ENCODE results near the gene PKP3.
"Not testable (repeated sequence)": the region's sequence is repeated elsewhere in the genome, so short reads cannot be mapped to it uniquely, and the experiment has no call there.

The PKP3 gene

DNA sequence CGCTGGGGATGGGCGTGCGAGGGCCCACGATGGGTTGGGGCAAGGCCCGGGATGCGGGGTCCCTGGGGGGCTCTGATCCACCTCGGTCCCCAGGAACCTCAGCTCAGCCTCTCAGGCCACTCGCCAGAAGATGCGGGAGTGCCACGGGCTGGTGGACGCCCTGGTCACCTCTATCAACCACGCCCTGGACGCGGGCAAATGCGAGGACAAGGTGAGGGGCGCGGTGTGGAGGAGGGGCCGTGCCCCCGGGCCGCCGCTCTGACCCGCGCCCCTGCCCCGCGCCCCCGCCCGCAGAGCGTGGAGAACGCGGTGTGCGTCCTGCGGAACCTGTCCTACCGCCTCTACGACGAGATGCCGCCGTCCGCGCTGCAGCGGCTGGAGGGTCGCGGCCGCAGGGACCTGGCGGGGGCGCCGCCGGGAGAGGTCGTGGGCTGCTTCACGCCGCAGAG is 6.3 kb downstream of the PKP3 start:
- H3K4me1 ChIP-seq (ENCODE audit: control insufficient read depth, insufficient read depth, low read length): peaks cover 15% of the 10 kb centered on the region
- no peaks in the 10 kb centered on the region for H3K36me3 ChIP-seq (ENCODE audit: control insufficient read depth in 2 of 2, insufficient read depth in 2 of 2, low read length in 2 of 2)
- H3K9me3 ChIP-seq (ENCODE audit: control insufficient read depth in 2 of 2, low read length in 2 of 2): no peaks in the 10 kb centered on the region
- H3K27me3 ChIP-seq (ENCODE audit: control insufficient read depth in 1 of 2, insufficient read depth in 2 of 2, low read length in 2 of 2): peaks cover 7 to 11% of the 10 kb centered on the region in 2 donors
- H3K4me3 ChIP-seq (ENCODE audit: low read length in 2 of 2): no peak overlapping the region
- H3K9ac ChIP-seq (ENCODE audit: low read length in 2 of 2): no peak overlapping the region
- no peak overlapping the region for H3K27ac ChIP-seq (ENCODE audit: low read length)

DNA sequence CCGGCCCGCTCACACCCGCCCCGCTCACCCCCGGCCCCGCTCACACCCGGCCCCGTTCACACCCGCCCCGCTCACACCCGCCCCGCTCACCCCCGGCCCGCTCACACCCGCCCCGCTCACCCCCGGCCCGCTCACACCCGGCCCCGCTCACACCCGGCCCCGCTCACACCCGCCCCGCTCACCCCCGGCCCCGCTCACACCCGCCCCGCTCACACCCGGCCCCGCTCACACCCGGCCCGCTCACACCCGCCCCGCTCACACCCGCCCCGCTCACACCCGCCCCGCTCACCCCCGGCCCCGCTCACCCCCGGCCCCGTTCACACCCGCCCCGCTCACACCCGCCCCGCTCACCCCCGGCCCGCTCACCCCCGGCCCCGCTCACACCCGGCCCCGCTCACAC is 7.2 kb downstream of the PKP3 start:
- H3K4me3 ChIP-seq (ENCODE audit: low read length in 2 of 2); H3K27ac ChIP-seq (ENCODE audit: low read length); H3K36me3 ChIP-seq (ENCODE audit: control insufficient read depth in 2 of 2, insufficient read depth in 2 of 2, low read length in 2 of 2); H3K9me3 ChIP-seq (ENCODE audit: control insufficient read depth in 2 of 2, low read length in 2 of 2); H3K9ac ChIP-seq (ENCODE audit: low read length in 2 of 2): not testable (repeated sequence)
- peaks cover 19% of the 10 kb centered on the region for H3K4me1 ChIP-seq (ENCODE audit: control insufficient read depth, insufficient read depth, low read length)
- H3K27me3 ChIP-seq (ENCODE audit: control insufficient read depth in 1 of 2, insufficient read depth in 2 of 2, low read length in 2 of 2): peaks cover 7 to 11% of the 10 kb centered on the region in 2 donors

GRCh38 chr11:403021-403760 is 9.2 kb downstream of the PKP3 start:
- no peak overlapping the region for H3K9ac ChIP-seq (ENCODE audit: low read length in 2 of 2)
- H3K27ac ChIP-seq (ENCODE audit: low read length): no peak overlapping the region
- H3K4me1 ChIP-seq (ENCODE audit: control insufficient read depth, insufficient read depth, low read length): peaks cover 15% of the 10 kb centered on the region
- no peaks in the 10 kb centered on the region for H3K9me3 ChIP-seq (ENCODE audit: control insufficient read depth in 2 of 2, low read length in 2 of 2)
- H3K4me3 ChIP-seq (ENCODE audit: low read length in 2 of 2): no peak overlapping the region
- H3K36me3 ChIP-seq (ENCODE audit: control insufficient read depth in 2 of 2, insufficient read depth in 2 of 2, low read length in 2 of 2): no peaks in the 10 kb centered on the region
- H3K27me3 ChIP-seq (ENCODE audit: control insufficient read depth in 1 of 2, insufficient read depth in 2 of 2, low read length in 2 of 2): peaks cover 7 to 11% of the 10 kb centered on the region in 2 donors

- H3K27me3 ChIP-seq (ENCODE audit: control insufficient read depth in 1 of 2, insufficient read depth in 2 of 2, low read length in 2 of 2): peaks cover 5 to 11% of the 10 kb centered on the region in 2 donors
- H3K4me1 ChIP-seq (ENCODE audit: control insufficient read depth, insufficient read depth, low read length): peaks cover 15% of the 10 kb centered on the region
- H3K4me3 ChIP-seq (ENCODE audit: low read length in 2 of 2): no peak overlapping the region
- H3K9me3 ChIP-seq (ENCODE audit: control insufficient read depth in 2 of 2, low read length in 2 of 2): no peaks in the 10 kb centered on the region
- H3K9ac ChIP-seq (ENCODE audit: low read length in 2 of 2): no peak overlapping the region
- no peak overlapping the region for H3K27ac ChIP-seq (ENCODE audit: low read length)
- no peaks in the 10 kb centered on the region for H3K36me3 ChIP-seq (ENCODE audit: control insufficient read depth in 2 of 2, insufficient read depth in 2 of 2, low read length in 2 of 2)
Observed at GRCh38 chr11:403761-404431, 9.9 kb downstream of the PKP3 start.

DNA sequence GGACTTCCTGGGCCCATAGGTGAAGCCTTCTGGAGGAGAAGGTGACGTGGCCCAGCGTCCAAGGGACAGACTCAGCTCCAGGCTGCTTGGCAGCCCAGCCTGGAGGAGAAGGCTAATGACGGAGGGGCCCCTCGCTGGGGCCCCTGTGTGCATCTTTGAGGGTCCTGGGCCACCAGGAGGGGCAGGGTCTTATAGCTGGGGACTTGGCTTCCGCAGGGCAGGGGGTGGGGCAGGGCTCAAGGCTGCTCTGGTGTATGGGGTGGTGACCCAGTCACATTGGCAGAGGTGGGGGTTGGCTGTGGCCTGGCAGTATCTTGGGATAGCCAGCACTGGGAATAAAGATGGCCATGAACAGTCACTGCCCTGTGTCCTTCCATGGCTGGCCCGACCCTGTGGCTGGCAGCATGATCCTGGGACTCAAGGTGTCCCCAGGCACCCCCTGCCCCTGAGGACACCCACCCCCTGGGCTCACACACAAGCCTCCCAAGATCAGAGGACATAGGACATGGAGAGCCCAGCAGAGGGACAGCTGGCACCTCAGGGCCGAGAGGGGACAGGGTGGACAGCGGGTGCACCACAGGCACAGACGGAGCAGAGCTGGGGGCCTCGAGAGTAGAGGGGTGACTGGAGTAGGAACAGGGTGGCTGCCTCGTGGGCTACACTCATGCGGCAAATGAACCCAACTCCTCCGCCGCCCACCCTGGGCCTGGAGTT is 10.7 kb downstream of the PKP3 start:
- Histone ChIP-seq H3K4me1 (ENCODE audit: control insufficient read depth, insufficient read depth, low read length) (peaks cover 15% of the 10 kb centered on the region), H3K9ac (ENCODE audit: low read length in 2 of 2) (no peak overlapping the region)

DNA sequence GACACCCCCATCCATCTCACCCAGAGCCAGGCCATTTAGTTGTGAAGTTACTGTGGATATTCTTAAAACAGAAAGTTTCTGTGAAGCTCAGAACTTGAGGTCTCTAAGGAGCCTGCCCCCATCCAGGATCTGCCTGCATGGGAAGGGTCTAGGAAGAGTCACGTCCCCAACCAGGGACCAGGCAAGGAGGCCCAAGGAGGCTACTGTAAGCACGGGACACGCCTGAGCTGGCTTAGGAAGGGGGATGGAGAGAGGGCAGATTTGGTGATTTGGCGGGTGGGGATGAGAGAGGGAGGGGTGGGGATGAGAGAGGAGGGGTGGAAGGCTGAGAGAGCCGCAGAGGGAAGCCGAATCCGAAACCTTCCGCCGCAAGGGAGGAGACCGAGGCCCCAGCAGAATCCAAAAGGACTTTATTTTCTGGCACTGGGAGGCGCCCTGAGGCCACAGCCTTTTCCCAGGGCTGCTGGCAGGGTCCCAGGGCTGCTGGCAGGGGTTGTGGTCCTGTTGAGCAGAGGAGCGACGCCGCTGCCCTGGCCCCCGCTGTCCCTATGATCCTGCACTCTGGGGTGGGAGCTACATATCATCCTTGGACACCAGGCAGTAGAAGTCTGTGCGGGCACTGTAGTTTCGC is 11.4 kb downstream of the PKP3 start:
- Histone ChIP-seq H3K9ac (ENCODE audit: low read length in 2 of 2) (no peak overlapping the region), H3K4me1 (ENCODE audit: control insufficient read depth, insufficient read depth, low read length) (peaks cover 15% of the 10 kb centered on the region), H3K36me3 (ENCODE audit: control insufficient read depth in 2 of 2, insufficient read depth in 2 of 2, low read length in 2 of 2) (no peaks in the 10 kb centered on the region), H3K9me3 (ENCODE audit: control insufficient read depth in 2 of 2, low read length in 2 of 2) (no peaks in the 10 kb centered on the region), H3K27me3 (ENCODE audit: control insufficient read depth in 1 of 2, insufficient read depth in 2 of 2, low read length in 2 of 2) (peaks cover 0 to 4% of the 10 kb centered on the region in 2 donors), H3K4me3 (ENCODE audit: low read length in 2 of 2) (peak overlapping the region in 1 of 2 donors; percentile 78), H3K27ac (ENCODE audit: low read length) (no peak overlapping the region)

More for the DNA sequence above, 10.7 kb downstream of the PKP3 start:
- Histone ChIP-seq H3K9me3 (ENCODE audit: control insufficient read depth in 2 of 2, low read length in 2 of 2) (no peaks in the 10 kb centered on the region), H3K27me3 (ENCODE audit: control insufficient read depth in 1 of 2, insufficient read depth in 2 of 2, low read length in 2 of 2) (peaks cover 2 to 8% of the 10 kb centered on the region in 2 donors), H3K36me3 (ENCODE audit: control insufficient read depth in 2 of 2, insufficient read depth in 2 of 2, low read length in 2 of 2) (no peaks in the 10 kb centered on the region), H3K27ac (ENCODE audit: low read length) (no peak overlapping the region), H3K4me3 (ENCODE audit: low read length in 2 of 2) (no peak overlapping the region)

GRCh38 chr11:405954-406795 is 12.2 kb downstream of the PKP3 start:
- H3K36me3 ChIP-seq (ENCODE audit: control insufficient read depth in 2 of 2, insufficient read depth in 2 of 2, low read length in 2 of 2): no peaks in the 10 kb centered on the region
- peaks cover 15% of the 10 kb centered on the region for H3K4me1 ChIP-seq (ENCODE audit: control insufficient read depth, insufficient read depth, low read length)
- peaks cover 0 to 4% of the 10 kb centered on the region in 2 donors for H3K27me3 ChIP-seq (ENCODE audit: control insufficient read depth in 1 of 2, insufficient read depth in 2 of 2, low read length in 2 of 2)
- no peaks in the 10 kb centered on the region for H3K9me3 ChIP-seq (ENCODE audit: control insufficient read depth in 2 of 2, low read length in 2 of 2)
- H3K4me3 ChIP-seq (ENCODE audit: low read length in 2 of 2): peak overlapping the region; percentile 62 to 78
- H3K27ac ChIP-seq (ENCODE audit: low read length): no peak overlapping the region
- peak overlapping the region in 1 of 2 donors; percentile 55 for H3K9ac ChIP-seq (ENCODE audit: low read length in 2 of 2)

- Histone ChIP-seq H3K36me3 (ENCODE audit: control insufficient read depth in 2 of 2, insufficient read depth in 2 of 2, low read length in 2 of 2) (no peaks in the 10 kb centered on the region), H3K27ac (ENCODE audit: low read length) (no peak overlapping the region), H3K9me3 (ENCODE audit: control insufficient read depth in 2 of 2, low read length in 2 of 2) (no peaks in the 10 kb centered on the region), H3K4me1 (ENCODE audit: control insufficient read depth, insufficient read depth, low read length) (peaks cover 15% of the 10 kb centered on the region), H3K4me3 (ENCODE audit: low read length in 2 of 2) (peak overlapping the region; percentile 62 to 78), H3K9ac (ENCODE audit: low read length in 2 of 2) (peak overlapping the region in 1 of 2 donors; percentile 55), H3K27me3 (ENCODE audit: control insufficient read depth in 1 of 2, insufficient read depth in 2 of 2, low read length in 2 of 2) (peaks cover 0 to 4% of the 10 kb centered on the region in 2 donors)
Observed at GRCh38 chr11:406796-407650, 13.0 kb downstream of the PKP3 start.

GRCh38 chr11:407651-408123 is 13.7 kb downstream of the PKP3 start:
- H3K36me3 ChIP-seq (ENCODE audit: control insufficient read depth in 2 of 2, insufficient read depth in 2 of 2, low read length in 2 of 2): no peaks in the 10 kb centered on the region
- H3K27ac ChIP-seq (ENCODE audit: low read length): no peak overlapping the region
- H3K9ac ChIP-seq (ENCODE audit: low read length in 2 of 2): no peak overlapping the region
- H3K9me3 ChIP-seq (ENCODE audit: control insufficient read depth in 2 of 2, low read length in 2 of 2): no peaks in the 10 kb centered on the region
- H3K27me3 ChIP-seq (ENCODE audit: control insufficient read depth in 1 of 2, insufficient read depth in 2 of 2, low read length in 2 of 2): peaks cover 0 to 4% of the 10 kb centered on the region in 2 donors
- H3K4me1 ChIP-seq (ENCODE audit: control insufficient read depth, insufficient read depth, low read length): peaks cover 15% of the 10 kb centered on the region
- H3K4me3 ChIP-seq (ENCODE audit: low read length in 2 of 2): peak overlapping the region in 1 of 2 donors; percentile 35

All from stomach smooth muscle (tissue), 2 donors.